ENCODE results near the gene CAB39L. TPM values are rescaled to one million over a fixed set of nuclear protein-coding genes. Genes with fewer than 3 reads are reported as not detected.
A peak's percentile ranks its signal among the peaks of the same experiment; 100 is the strongest.
"Not testable (repeated sequence)": the region's sequence is repeated elsewhere in the genome, so short reads cannot be mapped to it uniquely, and the experiment has no call there.

CAB39L gene
- polyA plus RNA-seq, 2 donors, result 9.8 to 15.9 TPM

- WGBS, 2 donors, result 65 to 66% methylated on average over 6 of the region's 6 CpGs
- no peak overlapping the region for H3K27ac ChIP-seq (ENCODE audit: low read depth in 2 of 2, low read length in 1 of 2)
These were observed 148.6 kb downstream of the CAB39L start for GRCh38 chr13:49295244-49295643.

GRCh38 chr13:49294723-49295122, 149.1 kb downstream of the CAB39L start:
- not testable (repeated sequence) for H3K9me3 ChIP-seq (ENCODE audit: control insufficient read depth in 2 of 2, insufficient read depth in 1 of 2, low read depth in 1 of 2, low read length in 1 of 2); H3K4me3 ChIP-seq (ENCODE audit: low read depth in 1 of 2, low read length in 2 of 2); H3K27ac ChIP-seq (ENCODE audit: low read depth in 2 of 2, low read length in 1 of 2); H3K36me3 ChIP-seq (ENCODE audit: control insufficient read depth in 2 of 2, insufficient read depth in 2 of 2, low read length in 1 of 2); H3K27me3 ChIP-seq (ENCODE audit: control insufficient read depth in 1 of 2, insufficient read depth in 2 of 2, low read length in 2 of 2); H3K4me1 ChIP-seq (ENCODE audit: control insufficient read depth in 2 of 2, insufficient read depth in 2 of 2, low read length in 1 of 2)
- 96 to 97% methylated on average over 6 of the region's 6 CpGs for WGBS, 2 donors

More at GRCh38 chr13:49295244-49295643, 148.6 kb downstream of the CAB39L start:
- H3K36me3 ChIP-seq (ENCODE audit: control insufficient read depth in 2 of 2, insufficient read depth in 2 of 2, low read length in 1 of 2), result no peaks in the 10 kb centered on the region
- H3K4me1 ChIP-seq (ENCODE audit: control insufficient read depth in 2 of 2, insufficient read depth in 2 of 2, low read length in 1 of 2), result no peaks in the 10 kb centered on the region
- H3K9me3 ChIP-seq (ENCODE audit: control insufficient read depth in 2 of 2, insufficient read depth in 1 of 2, low read depth in 1 of 2, low read length in 1 of 2), result no peaks in the 10 kb centered on the region
- no peaks in the 10 kb centered on the region for H3K27me3 ChIP-seq (ENCODE audit: control insufficient read depth in 1 of 2, insufficient read depth in 2 of 2, low read length in 2 of 2)
- no peak overlapping the region for H3K4me3 ChIP-seq (ENCODE audit: low read depth in 1 of 2, low read length in 2 of 2)

- no peaks in the 10 kb centered on the region for H3K36me3 ChIP-seq (ENCODE audit: control insufficient read depth in 2 of 2, insufficient read depth in 2 of 2, low read length in 1 of 2)
- H3K4me3 ChIP-seq (ENCODE audit: low read depth in 1 of 2, low read length in 2 of 2), result no peak overlapping the region
- peak overlapping the region in 1 of 2 donors; percentile 15 for H3K27ac ChIP-seq (ENCODE audit: low read depth in 2 of 2, low read length in 1 of 2)
- no peaks in the 10 kb centered on the region for H3K9me3 ChIP-seq (ENCODE audit: control insufficient read depth in 2 of 2, insufficient read depth in 1 of 2, low read depth in 1 of 2, low read length in 1 of 2)
- H3K4me1 ChIP-seq (ENCODE audit: control insufficient read depth in 2 of 2, insufficient read depth in 2 of 2, low read length in 1 of 2), result no peaks in the 10 kb centered on the region
- WGBS, 2 donors, result 39 to 43% methylated on average over 6 of the region's 6 CpGs
- no peaks in the 10 kb centered on the region for H3K27me3 ChIP-seq (ENCODE audit: control insufficient read depth in 1 of 2, insufficient read depth in 2 of 2, low read length in 2 of 2)
These were observed 150.9 kb downstream of the CAB39L start for GRCh38 chr13:49292742-49293486.

- H3K36me3 ChIP-seq (ENCODE audit: control insufficient read depth in 2 of 2, insufficient read depth in 2 of 2, low read length in 1 of 2), result no peaks in the 10 kb centered on the region
- no peak overlapping the region for H3K4me3 ChIP-seq (ENCODE audit: low read depth in 1 of 2, low read length in 2 of 2)
- H3K27ac ChIP-seq (ENCODE audit: low read depth in 2 of 2, low read length in 1 of 2), result no peak overlapping the region
- H3K4me1 ChIP-seq (ENCODE audit: control insufficient read depth in 2 of 2, insufficient read depth in 2 of 2, low read length in 1 of 2), result no peaks in the 10 kb centered on the region
- H3K27me3 ChIP-seq (ENCODE audit: control insufficient read depth in 1 of 2, insufficient read depth in 2 of 2, low read length in 2 of 2), result no peaks in the 10 kb centered on the region
- H3K9me3 ChIP-seq (ENCODE audit: control insufficient read depth in 2 of 2, insufficient read depth in 1 of 2, low read depth in 1 of 2, low read length in 1 of 2), result no peaks in the 10 kb centered on the region
These were observed 155.4 kb downstream of the CAB39L start for GRCh38 chr13:49288458-49288857.

GRCh38 chr13:49287995-49288394, 155.9 kb downstream of the CAB39L start:
- H3K27ac ChIP-seq (ENCODE audit: low read depth in 2 of 2, low read length in 1 of 2), result no peak overlapping the region
- WGBS, 2 donors, result 84 to 94% methylated on average over 1 of the region's 1 CpG
- no peaks in the 10 kb centered on the region for H3K27me3 ChIP-seq (ENCODE audit: control insufficient read depth in 1 of 2, insufficient read depth in 2 of 2, low read length in 2 of 2)
- H3K36me3 ChIP-seq (ENCODE audit: control insufficient read depth in 2 of 2, insufficient read depth in 2 of 2, low read length in 1 of 2), result no peaks in the 10 kb centered on the region
- no peaks in the 10 kb centered on the region for H3K4me1 ChIP-seq (ENCODE audit: control insufficient read depth in 2 of 2, insufficient read depth in 2 of 2, low read length in 1 of 2)
- no peaks in the 10 kb centered on the region for H3K9me3 ChIP-seq (ENCODE audit: control insufficient read depth in 2 of 2, insufficient read depth in 1 of 2, low read depth in 1 of 2, low read length in 1 of 2)
- no peak overlapping the region for H3K4me3 ChIP-seq (ENCODE audit: low read depth in 1 of 2, low read length in 2 of 2)

- Histone ChIP-seq H3K36me3 (ENCODE audit: control insufficient read depth in 2 of 2, insufficient read depth in 2 of 2, low read length in 1 of 2) (no peaks in the 10 kb centered on the region), H3K4me1 (ENCODE audit: control insufficient read depth in 2 of 2, insufficient read depth in 2 of 2, low read length in 1 of 2) (no peaks in the 10 kb centered on the region), H3K9me3 (ENCODE audit: control insufficient read depth in 2 of 2, insufficient read depth in 1 of 2, low read depth in 1 of 2, low read length in 1 of 2) (no peaks in the 10 kb centered on the region), H3K27me3 (ENCODE audit: control insufficient read depth in 1 of 2, insufficient read depth in 2 of 2, low read length in 2 of 2) (no peaks in the 10 kb centered on the region), H3K27ac (ENCODE audit: low read depth in 2 of 2, low read length in 1 of 2) (no peak overlapping the region), H3K4me3 (ENCODE audit: low read depth in 1 of 2, low read length in 2 of 2) (no peak overlapping the region)
These were observed 164.0 kb downstream of the CAB39L start for GRCh38 chr13:49279885-49280284.

GRCh38 chr13:49279112-49279511, 164.8 kb downstream of the CAB39L start:
- WGBS, 2 donors, result 72 to 75% methylated on average over 5 of the region's 5 CpGs
- H3K27ac ChIP-seq (ENCODE audit: low read depth in 2 of 2, low read length in 1 of 2), result no peak overlapping the region
- H3K4me1 ChIP-seq (ENCODE audit: control insufficient read depth in 2 of 2, insufficient read depth in 2 of 2, low read length in 1 of 2), result no peaks in the 10 kb centered on the region
- H3K27me3 ChIP-seq (ENCODE audit: control insufficient read depth in 1 of 2, insufficient read depth in 2 of 2, low read length in 2 of 2), result no peaks in the 10 kb centered on the region
- no peaks in the 10 kb centered on the region for H3K9me3 ChIP-seq (ENCODE audit: control insufficient read depth in 2 of 2, insufficient read depth in 1 of 2, low read depth in 1 of 2, low read length in 1 of 2)
- H3K4me3 ChIP-seq (ENCODE audit: low read depth in 1 of 2, low read length in 2 of 2), result no peak overlapping the region
- no peaks in the 10 kb centered on the region for H3K36me3 ChIP-seq (ENCODE audit: control insufficient read depth in 2 of 2, insufficient read depth in 2 of 2, low read length in 1 of 2)

GRCh38 chr13:49278211-49278610, 165.7 kb downstream of the CAB39L start:
- H3K27me3 ChIP-seq (ENCODE audit: control insufficient read depth in 1 of 2, insufficient read depth in 2 of 2, low read length in 2 of 2), result no peaks in the 10 kb centered on the region
- H3K27ac ChIP-seq (ENCODE audit: low read depth in 2 of 2, low read length in 1 of 2), result no peak overlapping the region
- 93% methylated on average over 2 of the region's 2 CpGs for WGBS, 2 donors
- no peak overlapping the region for H3K4me3 ChIP-seq (ENCODE audit: low read depth in 1 of 2, low read length in 2 of 2)
- H3K9me3 ChIP-seq (ENCODE audit: control insufficient read depth in 2 of 2, insufficient read depth in 1 of 2, low read depth in 1 of 2, low read length in 1 of 2), result no peaks in the 10 kb centered on the region
- H3K36me3 ChIP-seq (ENCODE audit: control insufficient read depth in 2 of 2, insufficient read depth in 2 of 2, low read length in 1 of 2), result no peaks in the 10 kb centered on the region
- H3K4me1 ChIP-seq (ENCODE audit: control insufficient read depth in 2 of 2, insufficient read depth in 2 of 2, low read length in 1 of 2), result no peaks in the 10 kb centered on the region

GRCh38 chr13:49272296-49272695, 171.6 kb downstream of the CAB39L start:
- WGBS, 2 donors, result 55 to 56% methylated on average over 2 of the region's 2 CpGs
- Histone ChIP-seq H3K4me1 (ENCODE audit: control insufficient read depth in 2 of 2, insufficient read depth in 2 of 2, low read length in 1 of 2) (no peaks in the 10 kb centered on the region), H3K4me3 (ENCODE audit: low read depth in 1 of 2, low read length in 2 of 2) (no peak overlapping the region), H3K27ac (ENCODE audit: low read depth in 2 of 2, low read length in 1 of 2) (no peak overlapping the region), H3K36me3 (ENCODE audit: control insufficient read depth in 2 of 2, insufficient read depth in 2 of 2, low read length in 1 of 2) (peaks cover 0 to 4% of the 10 kb centered on the region in 2 donors), H3K27me3 (ENCODE audit: control insufficient read depth in 1 of 2, insufficient read depth in 2 of 2, low read length in 2 of 2) (no peaks in the 10 kb centered on the region), H3K9me3 (ENCODE audit: control insufficient read depth in 2 of 2, insufficient read depth in 1 of 2, low read depth in 1 of 2, low read length in 1 of 2) (no peaks in the 10 kb centered on the region)

- WGBS, 2 donors, result 30 to 51% methylated on average over 1 of the region's 1 CpG
- H3K27ac ChIP-seq (ENCODE audit: low read depth in 2 of 2, low read length in 1 of 2), result no peak overlapping the region
- H3K9me3 ChIP-seq (ENCODE audit: control insufficient read depth in 2 of 2, insufficient read depth in 1 of 2, low read depth in 1 of 2, low read length in 1 of 2), result no peaks in the 10 kb centered on the region
- no peaks in the 10 kb centered on the region for H3K27me3 ChIP-seq (ENCODE audit: control insufficient read depth in 1 of 2, insufficient read depth in 2 of 2, low read length in 2 of 2)
- H3K4me3 ChIP-seq (ENCODE audit: low read depth in 1 of 2, low read length in 2 of 2), result no peak overlapping the region
- H3K4me1 ChIP-seq (ENCODE audit: control insufficient read depth in 2 of 2, insufficient read depth in 2 of 2, low read length in 1 of 2), result no peaks in the 10 kb centered on the region
- peaks cover 0 to 4% of the 10 kb centered on the region in 2 donors for H3K36me3 ChIP-seq (ENCODE audit: control insufficient read depth in 2 of 2, insufficient read depth in 2 of 2, low read length in 1 of 2)
These were observed 172.6 kb downstream of the CAB39L start for GRCh38 chr13:49271264-49271663.
